SK-N-DZ (cell line): ENCODE results near the gene BCAR3.
A peak's percentile ranks its signal among the peaks of the same experiment; 100 is the strongest.

Experiments
- DNase-seq: peaks from one replicate; pipeline ENCODE4 v3.0.0-alpha.2; 2015; ENCODE audit warnings: low spot score

The BCAR3 gene

DNA sequence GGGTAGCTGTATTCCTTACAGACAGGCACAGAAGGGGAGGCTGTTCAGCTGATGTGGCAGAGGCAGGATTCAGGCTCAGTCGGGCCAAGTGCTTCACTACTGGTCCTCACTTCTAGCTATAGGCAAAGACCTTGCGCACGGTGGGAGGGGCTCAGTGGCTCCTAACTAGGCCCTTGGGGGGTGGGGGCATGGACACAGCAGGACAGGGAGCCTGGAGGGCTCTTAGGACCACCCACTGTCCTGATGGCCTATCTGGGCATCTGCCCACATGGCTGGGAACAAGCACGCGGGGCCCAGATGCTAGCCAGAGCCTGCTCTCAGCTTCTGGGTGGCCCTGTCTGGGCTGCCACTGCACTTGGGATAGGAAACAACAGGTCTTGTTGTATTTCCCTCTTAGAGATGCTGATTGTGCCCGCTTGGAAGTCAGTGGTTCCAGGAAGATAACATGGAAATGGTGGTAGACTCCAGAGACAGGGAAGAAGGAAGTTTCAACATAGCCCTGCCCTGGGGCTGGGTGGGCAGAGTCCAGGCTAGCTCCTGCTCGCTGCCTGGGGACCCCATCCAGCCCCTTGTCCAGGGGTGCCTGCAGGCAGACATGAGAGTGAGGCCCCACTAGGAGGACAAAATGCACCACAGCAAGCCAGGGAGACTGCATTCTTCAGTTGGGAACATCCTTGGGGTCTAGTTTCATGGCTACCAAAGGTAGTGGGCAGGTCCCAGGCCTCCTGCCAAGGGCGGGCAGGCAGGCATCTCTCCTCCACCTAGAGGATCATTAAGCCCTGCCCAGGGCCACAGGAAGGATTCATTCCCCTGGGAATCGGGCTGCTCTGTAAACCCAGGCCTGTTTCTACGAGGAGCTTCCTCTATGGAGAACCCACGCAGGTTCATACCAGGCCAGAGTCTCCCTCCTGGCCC lies 102.5 kb downstream of the BCAR3 start:
- DNase-seq, result no peak

DNA sequence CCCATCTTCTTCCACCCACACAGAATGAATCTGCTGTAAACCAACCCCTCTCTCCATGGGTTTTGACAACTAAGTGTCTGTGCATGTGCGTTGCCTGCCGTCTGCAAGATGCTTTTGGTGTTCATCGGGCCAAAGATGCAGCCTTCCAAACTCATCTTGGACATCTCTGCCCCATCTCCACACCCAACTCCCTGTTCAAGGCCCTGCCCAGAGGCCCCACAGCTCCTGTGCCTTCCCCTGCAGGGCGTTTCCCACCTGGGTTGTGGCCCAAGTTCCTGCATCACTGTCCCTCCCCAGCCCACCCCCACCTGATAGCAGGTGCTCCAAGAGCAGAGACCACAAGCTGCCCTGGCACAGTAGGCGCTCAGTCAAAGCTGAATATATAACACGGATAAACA lies 103.2 kb downstream of the BCAR3 start:
- DNase-seq, result no peak

DNA sequence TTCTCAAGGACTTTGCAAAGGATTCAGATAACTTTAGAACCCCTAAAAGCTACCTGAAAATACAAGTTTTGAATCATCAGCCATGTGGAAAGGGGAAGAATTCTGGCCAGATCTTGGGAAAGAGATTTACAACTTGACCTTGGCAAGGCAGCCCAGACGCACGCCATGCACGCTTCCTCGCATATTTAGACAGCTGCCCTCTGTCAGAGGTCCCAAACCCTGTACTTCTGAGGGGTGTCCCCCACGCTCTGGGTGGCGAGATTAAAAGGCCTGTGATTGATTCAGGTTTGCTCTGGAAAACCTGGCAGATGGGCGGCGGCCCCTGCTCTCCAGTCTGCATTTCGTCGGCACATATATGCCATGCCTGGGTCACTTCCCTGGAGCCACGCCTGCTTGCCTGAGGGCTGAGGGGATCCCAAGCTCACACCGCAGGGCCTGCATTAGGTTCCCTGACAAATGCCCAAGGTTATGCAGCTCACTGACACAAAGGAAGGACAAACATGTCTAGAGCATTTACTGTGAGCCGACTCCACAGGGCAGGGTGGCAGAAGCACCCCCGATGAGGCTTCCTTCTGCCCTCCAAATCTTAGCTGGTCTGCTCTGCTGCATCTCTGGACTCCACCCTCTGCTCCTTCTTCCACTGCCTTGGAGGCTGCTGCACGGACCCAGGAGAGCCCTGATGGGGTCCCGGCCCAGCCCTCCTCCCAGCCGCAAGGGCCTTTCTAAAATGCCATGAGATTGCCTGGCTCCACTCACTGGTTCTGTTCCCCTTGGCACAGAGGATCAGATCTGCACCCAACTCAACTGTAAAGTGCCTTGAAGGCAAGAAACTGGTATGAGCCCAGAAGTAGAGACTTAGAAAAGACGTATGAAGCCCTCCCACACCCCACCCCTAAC lies 103.9 kb downstream of the BCAR3 start:
- no peak for DNase-seq

DNA sequence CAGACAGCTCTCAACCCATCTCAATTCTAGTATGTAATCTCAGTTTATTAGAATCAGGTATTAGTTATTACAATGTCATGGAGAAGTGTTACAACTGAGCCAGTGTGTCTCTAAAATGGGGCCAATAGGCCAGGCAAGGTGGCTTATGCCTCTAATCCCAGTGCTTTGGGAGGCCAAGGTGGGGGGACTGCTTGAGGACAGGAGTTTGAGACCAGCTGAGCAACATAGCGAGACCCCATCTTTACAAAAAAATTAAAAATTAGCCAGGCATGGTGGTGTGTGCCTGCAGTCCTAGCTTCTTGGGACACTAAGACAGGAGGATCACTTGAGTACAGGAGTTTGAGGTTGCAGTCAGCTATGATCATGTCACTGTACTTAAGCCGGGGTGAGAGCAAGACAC lies 104.9 kb downstream of the BCAR3 start:
- DNase-seq, result no peak

DNA sequence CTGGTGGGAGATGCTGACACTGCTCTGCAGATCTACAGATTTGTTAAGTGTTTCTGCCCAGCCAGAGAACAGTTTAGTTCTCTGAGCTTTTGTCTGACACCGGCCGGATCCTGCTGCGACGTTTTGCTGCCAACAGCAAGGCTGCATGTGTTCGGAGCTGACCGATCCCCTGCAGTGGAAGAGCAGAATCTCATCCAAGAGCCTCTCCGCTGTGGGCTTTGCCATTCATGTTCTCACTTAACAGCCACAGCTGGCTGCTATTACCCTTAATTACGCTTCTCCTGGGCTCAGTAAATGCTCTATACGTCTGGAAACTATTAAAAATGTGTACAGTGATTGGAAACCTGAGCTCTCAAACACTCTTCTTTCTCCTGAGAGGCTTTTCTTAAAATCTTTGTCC lies 105.3 kb downstream of the BCAR3 start:
- DNase-seq, result peak; percentile 47

DNA sequence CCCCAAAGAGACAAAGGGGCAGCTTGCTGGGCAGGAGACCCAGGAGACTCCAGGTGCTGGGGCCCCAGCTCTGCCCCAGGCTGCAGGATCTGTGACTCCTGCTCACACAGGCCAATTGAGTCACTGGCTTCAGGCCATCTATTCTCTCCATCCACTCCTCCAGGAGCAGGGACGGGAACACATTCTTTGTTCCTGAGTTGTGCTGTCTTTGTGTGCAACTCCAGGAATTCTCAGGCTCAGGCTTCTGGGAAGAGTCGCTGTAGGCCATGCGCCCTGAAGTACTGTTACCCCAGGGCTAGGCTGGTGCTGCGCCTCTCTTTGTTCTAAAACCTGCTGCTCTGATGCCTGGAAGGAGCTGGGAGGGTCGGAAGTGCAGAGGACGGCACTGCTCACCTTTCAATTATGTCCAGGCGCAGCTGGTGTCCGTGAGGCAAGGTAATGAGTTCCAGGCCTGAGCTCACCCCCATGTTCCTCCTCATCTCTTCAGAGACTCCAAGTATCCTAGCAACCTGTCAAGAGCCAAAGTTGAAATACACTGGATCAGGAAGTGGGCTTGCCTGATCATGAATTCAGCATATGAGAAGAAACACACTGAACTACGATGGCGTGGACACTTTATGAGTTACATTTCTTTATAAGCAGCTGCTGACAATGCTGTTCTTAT lies 105.9 kb downstream of the BCAR3 start:
- peak; percentile 37 for DNase-seq

DNA sequence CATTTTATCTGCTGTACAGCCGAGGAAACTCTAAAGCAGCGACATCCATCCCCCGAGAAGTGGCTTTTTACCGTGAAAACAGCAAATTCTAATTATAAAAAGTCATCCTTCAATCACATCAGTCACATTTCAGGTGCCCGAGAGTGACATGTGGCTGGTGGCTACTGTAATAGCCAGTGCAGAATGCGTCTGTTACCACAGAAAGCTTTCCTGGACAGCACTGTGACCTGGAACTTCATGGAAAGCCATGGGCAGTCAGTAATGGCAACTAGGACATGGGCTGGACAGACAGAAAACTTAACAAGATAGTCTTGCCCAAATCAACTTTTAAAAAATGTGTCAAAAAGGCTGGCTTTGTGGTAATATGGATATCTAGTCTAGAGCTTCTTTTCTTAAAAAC lies 106.6 kb downstream of the BCAR3 start:
- no peak for DNase-seq

DNA sequence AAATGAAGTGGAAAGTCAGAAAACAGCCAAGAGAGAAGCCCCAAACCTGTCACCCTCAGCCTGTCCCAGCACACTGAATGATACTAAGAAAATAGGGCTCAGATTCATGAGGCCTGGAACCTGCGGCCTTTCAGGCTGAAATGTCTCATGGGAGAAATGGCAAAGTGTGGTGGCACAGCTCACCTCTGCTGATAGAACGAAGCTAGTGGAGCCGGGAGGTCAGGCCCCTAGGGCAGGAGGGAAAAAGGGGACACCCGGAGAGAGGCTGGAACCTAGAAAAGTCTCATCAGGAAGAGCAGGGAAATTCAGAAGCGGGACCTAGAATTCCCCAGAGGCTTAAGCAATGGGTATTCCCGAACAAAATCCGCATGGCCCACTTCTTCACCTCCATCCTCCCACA lies 107.1 kb downstream of the BCAR3 start:
- DNase-seq, result no peak

DNA sequence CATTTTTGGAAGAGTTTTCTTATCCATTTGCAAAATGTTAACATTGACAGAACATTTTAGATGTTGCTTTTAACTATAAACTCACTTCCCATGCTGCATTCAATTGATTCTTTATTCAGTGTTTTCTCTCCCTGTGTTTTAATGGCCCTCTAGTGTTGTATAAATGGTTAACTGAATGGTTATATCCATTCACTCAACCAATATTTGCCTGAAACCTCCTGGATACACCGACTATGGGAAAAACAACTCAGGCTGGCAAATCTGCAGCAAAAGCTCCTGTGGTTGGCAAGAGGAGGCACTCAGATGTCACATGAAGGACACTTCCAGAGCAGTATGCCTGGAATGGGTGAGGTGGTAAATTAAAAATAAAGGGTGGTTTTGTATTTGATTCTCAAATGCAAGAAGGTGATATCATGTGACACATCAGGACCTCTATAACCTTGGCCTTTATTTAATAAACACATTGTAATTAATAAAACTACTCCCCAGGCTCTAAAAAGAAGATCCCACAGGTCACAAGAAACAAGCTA lies 107.6 kb downstream of the BCAR3 start:
- no peak for DNase-seq

DNA sequence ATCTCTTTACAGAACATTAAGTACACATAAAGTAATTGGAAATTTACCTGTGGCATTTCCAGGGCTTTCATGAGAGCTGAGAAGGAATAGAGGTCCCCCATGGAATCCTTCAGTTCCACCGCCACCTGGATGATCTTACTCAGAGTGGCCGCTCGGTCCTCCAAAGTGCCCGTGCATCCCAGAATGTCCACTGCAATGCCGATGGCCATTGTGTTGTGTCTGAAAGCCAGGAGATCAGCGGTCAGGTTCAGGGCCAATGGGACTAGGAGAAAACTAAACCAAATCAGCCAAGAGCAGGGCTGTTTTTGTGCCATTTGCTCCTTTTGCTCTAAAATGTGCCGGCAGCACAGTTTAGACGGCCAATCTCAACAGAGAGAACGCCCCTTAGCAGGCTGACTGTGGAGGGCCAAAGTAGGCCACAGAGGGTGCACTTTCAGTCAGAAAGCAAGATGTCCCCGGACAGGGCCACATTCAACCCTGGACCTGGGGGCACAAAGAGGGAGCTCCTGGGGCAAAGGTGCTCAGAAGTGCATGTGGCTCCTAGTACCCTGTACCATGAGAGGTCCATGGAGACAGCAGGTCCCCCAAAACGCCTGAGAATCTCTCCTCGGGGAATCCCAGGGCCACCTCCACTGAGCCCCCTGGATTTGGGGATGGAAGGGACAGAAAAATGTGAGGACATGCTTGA lies 109.9 kb downstream of the BCAR3 start:
- DNase-seq, result no peak

DNA sequence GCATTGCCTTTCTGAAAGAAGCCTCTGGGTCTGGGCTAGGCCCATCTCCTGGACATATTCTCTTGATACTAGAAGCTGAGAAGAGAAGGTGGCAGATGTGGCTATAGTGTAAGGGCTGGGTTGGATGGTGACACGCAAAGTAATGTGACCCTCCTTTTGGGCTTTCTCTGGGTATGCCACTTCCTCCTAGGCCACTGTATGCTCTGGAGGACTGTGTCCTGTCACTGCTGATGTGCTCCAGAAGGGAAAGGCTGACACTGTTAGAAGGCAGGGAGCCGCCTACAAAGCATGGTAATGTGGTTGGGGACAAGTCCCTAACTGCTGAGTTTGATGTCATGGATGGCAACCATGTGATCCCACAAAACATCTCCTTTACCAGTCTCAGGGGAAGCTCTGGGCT lies 112.1 kb downstream of the BCAR3 start:
- no peak for DNase-seq

DNA sequence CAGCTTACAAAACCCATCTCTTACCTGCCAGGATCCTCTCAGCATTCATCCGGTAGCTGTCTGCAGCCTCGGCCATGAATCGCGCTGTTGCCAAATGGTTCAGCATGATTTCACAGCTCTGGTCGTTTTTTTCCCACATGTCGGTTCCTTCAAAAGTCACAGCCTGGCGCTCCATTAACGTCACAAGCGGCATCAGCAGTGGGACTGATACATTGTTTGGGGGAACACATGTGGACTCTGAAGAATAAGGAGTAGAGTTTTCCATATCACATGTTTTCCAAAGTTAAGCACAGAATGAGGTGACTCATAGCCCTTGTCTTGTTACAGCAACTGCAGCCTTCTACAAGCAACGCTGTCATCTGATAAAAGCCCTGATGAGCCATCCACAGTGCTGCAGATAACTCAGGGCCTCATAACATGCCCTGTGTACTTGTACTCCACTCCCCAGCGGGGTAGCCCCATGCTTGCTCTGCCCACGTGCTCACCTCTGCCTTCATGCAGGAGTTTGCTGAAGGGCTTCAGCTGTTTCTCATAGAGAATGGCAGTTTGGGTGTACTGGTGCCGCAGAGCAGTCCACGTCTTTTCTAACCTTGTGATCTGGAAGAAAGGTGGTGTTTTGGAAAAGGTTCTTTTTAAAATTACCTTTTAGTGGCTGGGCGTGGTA lies 114.2 kb downstream of the BCAR3 start:
- DNase-seq, result no peak

DNA sequence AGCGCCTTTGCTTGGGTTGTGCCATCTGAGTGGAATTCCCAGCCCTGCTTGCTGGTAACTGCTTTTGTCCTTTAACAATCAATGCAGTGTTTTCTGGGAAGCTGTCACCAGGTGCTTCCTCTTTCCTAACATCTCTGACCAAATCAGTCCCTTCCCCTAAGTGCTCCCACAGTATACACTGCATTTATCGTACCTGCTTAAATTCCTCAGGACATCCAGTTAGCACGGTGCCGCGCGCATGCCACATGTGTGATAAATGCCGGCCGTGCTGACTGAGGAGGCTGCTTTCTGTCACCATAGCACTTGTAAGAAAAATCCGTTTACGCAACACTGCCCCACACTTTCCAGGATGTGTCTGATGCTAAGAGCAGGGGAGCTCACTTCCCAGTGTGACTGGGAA lies 115.4 kb downstream of the BCAR3 start:
- DNase-seq, result no peak

DNA sequence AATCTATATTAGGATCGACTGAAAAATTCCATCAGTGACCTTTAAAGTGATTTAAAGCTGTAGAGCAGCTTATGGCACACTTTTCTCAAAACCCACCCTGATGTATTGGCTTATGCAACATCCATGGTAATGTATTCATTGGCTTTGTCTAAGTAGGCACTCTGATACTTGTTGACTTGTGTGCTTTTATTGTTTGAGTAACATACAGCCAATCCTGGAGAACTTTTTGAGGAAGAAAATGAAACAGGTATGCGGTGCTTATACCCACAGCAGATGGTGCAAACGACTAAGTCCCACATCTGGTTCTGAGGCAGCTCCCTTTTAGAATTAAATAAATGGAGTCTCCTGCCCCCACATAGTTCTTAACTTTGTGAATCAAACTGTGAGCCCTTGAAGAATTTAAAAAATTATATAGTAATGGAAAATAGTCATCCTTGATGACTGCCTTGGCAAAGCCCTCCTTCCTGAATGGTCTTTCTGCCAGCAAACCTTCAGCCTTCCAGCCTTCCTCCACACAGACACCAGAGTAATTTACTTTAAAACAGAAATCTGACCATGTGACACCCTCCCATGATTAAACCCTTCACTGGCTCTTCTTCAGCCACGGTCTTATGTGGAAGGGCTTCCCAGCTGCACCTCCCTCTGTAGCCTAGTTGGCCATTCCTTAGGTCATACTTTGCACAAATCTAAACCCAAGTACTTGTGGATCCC lies 116.0 kb downstream of the BCAR3 start:
- DNase-seq, result no peak

DNA sequence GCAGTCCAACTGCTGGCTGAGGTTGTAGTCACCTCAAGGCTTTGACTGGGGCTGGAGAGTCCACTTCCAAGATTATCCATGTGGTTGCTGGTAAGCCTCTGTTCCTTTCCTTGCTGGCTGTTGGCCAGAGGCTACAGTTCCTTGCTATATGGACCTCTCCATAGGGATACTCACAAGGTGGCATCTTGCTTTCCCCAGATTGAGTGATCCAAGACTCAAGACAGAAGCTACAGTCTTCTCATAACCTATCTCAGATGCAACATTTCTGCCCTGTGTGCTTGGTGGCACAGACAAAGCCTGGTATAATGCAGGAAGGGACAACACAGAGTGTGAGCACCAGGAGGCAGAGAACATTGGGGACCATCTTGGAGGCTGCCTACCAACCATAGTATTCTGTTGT lies 121.9 kb downstream of the BCAR3 start:
- DNase-seq, result no peak

DNA sequence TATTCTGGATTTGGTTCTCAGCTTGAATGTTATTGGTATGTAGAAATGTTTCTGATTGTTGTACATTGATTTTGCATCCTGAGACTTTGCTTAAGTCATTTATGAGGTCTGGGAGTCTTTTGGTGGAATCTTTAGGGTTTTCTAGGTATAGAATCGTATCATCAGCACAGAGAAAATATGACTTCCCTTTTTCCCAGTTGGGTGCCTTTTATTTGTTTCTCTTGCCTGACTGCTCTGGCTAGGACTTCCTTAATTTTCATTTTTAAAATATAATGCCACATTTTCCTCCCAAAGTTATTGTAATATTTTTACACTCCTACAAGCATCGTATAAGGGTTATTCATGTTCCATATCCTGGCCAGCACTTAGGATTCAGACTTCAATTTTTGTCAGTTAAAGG lies 122.6 kb downstream of the BCAR3 start:
- no peak for DNase-seq

DNA sequence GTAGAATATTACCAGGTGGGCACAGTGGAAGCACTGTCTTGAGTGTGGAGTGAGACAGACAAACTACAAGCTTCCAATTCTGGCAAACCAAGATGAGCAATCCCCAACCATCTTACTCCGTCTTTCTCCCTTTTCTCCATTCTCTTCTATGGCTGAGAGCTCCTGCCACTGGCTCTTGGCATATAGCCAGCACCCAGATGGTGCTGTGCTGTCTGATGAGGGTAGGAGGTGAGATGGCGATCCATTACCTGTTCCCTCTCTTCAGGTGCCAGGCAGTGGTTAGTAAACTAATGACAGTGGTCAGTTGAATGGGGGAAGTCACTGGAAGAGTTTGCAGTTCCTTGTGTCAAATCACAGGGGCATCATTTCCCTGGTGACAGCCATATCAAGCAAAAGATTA lies 125.3 kb downstream of the BCAR3 start:
- no peak for DNase-seq

DNA sequence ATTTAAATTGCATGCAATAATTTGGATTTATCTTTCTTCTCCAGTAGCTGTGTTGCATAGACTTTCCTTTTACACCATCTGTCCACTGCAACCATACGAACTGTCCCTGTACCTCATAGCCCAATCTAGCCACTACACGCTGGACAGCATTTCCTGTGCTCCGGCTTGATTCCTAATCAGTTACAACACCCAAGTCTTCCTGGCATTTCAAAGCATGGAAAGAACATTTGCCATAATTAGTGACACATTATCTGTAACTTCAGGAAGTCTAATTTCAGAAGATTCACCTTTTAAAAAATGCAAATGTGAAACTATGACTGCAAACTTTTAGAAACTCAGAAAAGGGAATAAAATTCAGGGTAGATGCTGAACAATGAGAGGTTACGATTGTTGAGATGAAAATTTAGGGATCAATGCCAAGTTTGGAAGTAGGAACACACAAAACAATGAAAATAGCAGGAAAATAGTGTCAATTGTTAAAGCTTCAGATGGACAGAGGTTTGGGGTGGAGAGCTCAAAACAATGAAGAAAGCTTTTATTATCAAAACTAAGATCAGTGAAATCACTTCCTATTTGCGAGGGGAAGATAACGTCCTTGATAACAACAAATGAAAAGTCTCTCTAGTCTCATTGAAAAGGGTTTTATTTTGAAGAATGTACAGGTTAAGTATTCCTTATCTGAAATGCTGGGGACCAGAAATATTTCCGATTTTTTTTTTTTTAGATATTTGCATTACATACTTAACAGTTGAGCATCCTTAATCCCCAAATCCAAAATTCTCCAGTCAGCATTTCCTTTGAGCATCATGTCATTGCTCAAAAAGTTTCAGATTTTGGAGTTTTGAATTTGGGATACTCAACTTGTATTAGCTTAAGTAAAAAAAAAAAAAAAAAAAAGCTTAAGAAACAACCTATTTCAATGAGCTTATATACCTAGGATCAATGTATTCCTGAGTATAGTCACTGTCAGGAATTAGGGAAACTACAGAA lies 126.5 kb downstream of the BCAR3 start:
- no peak for DNase-seq
